Jurkat, Clone E6-1 (cell line): Measurements from ENCODE around the gene PTOV1.

Source experiments
- DNase-seq: peaks from one replicate; pipeline ENCODE4 v3.0.0-alpha.2; 2011; ENCODE audit warnings: low read depth, low spot score
- H3K4me3 ChIP-seq: 2 replicates; pipeline ENCODE4 v1.5.1; 2011; ENCODE audit warnings: mild to moderate bottlenecking, low read length, control low read depth, moderate library complexity

PTOV1 gene

DNA sequence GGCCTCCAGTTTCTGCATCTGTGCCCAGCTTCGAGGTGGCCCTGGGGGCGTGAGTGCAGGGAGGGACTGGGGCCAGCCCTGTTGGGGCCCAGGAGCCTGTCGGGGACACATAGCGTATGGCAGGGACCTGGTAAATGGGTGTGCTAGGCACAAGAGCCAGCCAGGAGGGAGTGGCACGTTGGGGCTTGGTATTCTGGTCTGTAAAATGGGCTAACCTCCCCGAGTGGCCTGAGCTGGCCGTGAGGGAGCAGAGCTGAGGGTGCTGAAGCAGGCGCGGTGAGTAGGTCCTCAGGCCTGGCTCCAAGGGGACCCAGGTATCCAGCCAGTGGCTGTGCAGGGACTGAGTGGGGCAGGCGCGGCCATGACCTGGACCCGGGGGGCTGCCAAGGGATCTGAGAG, 4.3 kb downstream of the PTOV1 start:
- H3K4me3 ChIP-seq: no peak overlapping the region
- DNase-seq: no peak

DNA sequence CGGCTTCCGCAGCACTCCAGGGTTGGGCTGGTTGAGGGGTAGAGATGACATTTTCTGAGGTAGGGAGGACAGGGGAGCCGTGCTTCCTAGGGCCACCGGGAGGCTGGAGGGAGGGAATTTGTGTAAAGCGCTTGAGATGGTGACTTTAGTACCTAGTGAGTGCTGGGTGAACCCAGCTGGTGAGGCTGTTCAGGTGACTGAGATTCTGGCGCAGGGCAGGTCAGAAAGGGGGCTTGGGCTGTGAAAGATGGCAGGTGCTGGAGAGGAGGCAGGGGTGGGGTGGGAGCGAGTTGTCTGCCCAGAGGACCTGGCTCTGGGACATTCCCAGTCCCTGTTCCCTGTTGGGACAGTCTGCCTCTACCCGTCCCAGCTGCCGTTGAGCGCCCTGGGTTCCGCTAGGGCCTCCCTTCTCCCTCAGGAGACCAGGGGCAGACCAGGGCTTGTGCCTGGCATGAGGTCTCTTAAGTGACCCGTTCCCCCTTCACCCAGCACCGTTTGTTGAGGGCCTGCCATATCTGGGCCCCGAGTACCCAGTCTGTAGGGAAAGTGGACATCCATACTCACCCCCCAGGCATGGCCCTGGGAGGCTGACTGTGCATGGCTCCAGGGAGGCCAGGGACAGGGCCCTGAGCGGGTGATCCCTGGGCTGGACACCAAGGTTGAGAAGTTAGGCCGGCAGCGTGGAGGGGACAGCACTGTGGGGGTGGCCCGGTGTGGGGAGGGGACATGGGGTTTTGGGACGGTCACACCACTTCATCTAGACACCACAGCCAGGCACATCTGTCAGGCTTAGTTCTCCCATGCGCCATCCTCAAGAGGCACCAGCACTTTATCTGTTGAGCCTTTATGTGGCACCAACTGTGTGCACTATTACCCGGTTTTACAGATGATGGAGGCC, 5.0 kb downstream of the PTOV1 start:
- H3K4me3 ChIP-seq: no peak overlapping the region
- no peak for DNase-seq

DNA sequence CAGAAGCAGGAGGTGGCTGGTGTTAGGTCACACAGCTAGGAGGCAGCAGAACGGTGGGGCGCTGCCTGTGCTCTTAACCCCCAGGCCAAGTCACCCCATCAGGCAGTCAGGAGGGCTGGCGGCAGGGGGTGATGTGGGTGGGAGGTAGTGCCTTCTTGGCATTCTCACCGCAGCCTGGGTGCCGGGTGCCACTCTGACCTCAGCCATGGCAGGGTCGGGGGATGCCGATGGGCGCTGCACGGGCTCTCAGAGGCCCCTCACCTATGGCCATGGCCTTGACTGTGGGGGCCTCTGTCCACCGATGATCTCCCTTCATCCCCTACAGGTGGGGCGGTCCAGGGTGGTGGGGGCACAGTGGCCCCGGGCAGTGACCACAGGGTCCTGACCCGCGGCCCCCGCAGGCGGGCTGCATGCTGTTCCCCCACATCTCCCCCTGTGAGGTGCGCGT, 5.6 kb downstream of the PTOV1 start:
- H3K4me3 ChIP-seq: no peak overlapping the region
- DNase-seq: no peak

DNA sequence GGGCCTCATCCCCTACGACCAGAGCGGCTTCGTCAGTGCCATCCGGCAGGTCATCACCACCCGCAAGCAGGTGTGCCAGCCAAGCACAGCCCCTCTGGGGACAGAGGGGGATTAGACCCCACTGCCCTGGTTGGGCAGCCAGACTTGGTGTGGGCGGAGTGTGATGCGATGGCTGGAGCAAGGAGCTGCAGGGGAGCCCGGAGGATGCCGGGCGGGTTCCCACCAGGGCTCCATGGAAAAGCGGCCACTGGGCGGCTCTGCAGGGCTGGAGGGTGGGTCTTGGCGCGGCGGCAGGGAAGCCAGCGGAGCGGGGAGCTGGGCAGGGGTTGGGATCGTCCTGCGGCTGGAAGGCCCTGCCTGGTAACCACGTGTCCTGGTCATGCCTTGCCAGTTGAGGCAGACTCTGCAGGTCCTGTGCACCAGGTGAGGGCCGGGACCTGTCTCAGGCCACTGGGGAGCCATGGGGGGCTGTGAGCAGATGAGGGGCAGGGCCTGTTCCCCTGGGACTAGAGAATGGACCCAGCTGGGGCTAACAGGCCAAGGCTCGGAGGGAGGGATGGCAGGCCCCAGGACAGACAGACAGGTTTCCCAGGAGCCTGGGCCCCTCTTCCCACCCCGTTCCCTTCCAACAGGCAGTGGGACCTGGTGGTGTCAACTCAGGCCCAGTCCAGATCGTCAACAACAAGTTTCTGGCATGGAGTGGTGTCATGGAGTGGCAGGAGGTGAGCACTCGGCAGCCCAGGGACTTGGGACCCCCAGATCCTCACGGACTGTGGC, 6.3 kb downstream of the PTOV1 start:
- H3K4me3 ChIP-seq: no peak overlapping the region
- DNase-seq: no peak

DNA sequence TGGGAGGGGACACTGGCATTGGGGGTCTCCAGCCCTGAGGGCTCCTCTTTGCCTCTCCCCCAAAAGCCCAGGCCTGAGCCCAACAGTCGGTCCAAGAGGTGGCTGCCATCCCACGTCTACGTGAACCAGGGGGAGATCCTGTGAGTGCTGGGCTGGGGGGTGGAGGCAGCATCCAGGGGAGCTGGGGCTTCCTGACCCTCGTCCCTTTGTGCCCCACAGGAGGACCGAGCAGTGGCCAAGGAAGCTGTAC, 6.8 kb downstream of the PTOV1 start:
- DNase-seq: no peak
- H3K4me3 ChIP-seq: no peak overlapping the region

DNA sequence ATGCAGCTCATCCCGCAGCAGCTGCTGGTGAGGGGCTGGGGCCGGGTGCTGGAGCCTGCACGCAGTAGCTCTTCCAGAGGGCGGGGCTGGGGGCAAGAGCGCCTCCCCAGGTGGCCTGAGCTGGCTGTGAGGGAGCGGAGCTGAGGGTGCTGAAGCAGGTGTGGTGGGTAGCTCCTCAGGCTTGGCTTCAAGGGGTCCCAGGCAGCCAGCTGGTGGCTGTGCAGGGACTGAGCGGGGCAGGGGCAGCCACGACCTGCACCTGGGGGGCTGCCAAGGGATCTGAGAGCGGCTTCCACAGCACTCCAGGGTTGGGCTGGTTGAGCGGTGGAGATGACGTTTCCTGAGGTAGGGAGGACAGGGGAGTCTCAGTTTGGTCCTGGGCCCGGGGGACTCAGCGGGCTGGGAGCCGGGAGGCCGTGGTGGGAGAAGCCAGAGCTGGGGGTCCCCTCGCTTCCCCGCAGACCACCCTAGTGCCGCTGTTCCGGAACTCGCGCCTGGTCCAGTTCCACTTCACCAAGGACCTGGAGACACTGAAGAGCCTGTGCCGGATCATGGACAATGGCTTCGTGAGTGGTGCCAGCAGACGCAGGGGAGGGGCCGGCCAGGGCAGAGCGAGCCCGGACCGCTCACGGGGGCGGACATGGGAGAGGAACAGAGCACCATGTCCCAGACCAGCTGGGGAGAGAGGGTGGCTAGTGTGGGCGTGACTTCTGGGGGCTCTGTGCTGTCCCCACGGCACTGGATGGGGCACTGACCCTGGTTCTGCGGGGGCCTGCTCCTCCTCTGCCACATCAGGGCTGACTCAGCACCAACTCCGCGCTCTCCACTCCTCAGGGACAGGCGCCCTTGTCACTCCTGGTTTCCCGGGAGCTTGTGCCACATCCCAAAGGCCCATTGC, 7.4 kb downstream of the PTOV1 start:
- DNase-seq: no peak
- no peak overlapping the region for H3K4me3 ChIP-seq

DNA sequence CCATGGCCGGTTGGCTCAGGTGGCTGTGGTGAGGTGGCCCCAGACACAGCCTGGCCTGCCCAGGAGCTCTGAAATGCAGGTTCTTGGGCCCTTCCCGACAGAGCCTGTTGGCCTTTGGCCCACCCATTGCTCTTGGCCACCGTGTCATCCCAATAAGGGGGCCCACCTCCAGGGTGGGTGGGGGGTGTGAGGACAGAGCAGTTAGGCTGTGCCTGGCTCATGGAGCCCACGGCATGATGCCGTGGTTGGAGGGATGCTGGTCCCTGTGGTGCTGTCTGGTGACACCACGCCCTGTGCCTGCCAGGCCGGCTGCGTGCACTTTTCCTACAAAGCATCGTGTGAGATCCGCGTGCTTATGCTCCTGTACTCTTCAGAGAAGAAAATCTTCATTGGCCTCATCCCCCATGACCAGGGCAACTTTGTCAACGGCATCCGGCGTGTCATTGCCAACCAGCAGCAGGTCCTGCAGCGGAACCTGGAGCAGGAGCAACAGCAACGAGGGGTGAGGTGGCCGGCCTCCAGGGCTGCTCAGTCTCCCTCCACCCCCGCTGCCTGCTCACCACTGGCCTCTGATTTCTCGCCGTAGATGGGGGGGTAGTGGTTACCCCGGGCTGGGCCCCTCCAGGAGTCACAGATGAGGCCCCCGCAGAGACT, 8.8 kb downstream of the PTOV1 start:
- no peak for DNase-seq
- H3K4me3 ChIP-seq: no peak overlapping the region

DNA sequence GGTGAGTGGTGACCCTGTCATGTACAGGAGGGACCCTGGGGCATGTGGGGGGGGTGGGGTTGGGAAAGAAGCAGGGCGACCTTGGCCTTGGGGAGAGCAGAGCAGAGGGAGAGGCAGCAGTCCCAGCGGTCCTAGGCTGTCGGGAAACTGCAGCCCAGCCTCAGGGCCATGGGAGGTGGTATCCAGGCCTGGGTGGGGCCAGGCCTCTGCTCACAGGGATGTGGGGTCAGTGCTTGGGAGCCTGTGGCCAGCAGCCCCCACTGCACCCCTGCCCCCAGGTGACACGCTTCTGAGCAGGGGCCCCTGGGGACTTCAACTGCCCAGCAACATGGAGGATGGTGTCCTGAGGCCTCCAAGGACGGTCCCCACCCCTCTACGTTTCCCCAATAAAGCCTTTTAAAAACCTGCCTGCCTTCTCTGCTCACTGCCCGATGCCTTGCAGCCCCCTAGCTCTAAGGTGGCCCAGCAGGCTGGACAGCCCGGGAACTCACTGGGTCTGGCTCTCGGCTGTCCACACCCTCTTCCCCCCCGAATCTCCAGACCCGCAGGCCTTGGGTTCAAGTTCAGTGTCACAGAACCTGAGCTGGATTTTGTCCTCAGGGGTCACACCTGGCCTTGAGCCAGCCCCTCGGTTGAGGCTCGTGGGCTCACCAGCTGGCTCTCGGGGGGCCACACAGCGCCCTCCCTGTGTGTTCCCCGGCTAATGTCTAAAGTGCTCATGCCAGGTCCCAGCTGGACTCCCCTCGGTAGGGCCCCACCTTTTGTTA, 9.6 kb downstream of the PTOV1 start:
- DNase-seq: no peak
- no peak overlapping the region for H3K4me3 ChIP-seq

DNA sequence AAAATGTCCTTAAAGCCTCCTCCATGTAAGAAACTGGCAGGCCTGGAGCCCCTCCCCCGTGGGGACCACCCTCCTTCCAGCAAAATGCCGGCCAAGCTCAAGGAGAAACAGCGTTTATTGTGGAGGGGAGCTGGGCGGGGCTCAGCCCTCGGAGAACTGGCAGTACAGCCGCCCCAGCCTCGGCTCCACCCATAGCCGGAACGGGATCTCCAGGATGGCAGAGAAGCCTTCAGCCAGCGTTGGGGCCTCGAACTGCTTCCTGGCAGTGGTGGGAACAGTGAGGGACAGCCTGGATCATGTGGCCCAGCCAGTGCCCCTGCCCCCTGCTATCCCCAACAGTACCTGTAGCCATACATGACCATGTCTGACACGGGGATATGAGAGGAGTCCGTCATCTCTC, 10.1 kb downstream of the PTOV1 start:
- no peak for DNase-seq
- H3K4me3 ChIP-seq: no peak overlapping the region

DNA sequence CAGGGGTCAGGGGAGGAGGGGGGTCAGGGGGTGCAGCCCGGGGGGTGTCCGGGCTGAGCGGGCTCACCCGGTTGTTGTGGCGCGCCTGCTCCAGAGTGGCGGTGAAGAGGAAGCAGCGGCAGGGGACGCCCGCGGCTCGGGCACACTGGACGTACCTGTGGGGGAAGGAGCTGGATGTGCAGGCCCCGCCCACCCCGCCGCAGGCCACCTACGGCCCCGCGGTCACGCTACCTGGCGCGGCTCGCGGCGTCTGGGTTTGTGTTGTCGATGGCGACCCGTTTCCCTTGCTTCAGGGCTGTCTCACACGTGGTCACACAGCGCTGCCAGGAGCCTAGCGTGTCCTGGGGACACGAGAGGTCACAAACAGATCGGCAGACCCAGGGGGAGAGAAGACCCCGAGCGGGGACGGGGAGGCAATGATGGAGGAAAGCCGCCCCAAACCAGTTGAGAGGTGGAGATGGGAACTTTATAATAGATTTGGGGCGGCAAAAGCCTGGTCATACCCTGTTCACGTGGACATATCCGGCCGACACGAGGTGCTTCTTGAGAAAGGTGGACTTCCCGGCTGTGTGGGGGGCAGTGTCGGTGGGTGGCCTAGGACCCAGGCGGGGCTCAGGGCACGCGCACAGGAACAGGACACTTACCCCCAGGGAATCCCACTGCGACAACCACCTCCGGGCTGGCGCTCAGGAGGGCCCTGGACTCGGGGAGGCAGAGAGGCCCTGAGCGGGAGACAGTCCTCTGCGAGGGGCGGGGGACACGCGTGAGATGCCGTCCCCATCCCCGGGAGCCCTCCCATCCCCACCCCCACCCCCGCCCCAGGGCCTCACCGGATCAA, 10.8 kb downstream of the PTOV1 start:
- DNase-seq: no peak
- H3K4me3 ChIP-seq: no peak overlapping the region

DNA sequence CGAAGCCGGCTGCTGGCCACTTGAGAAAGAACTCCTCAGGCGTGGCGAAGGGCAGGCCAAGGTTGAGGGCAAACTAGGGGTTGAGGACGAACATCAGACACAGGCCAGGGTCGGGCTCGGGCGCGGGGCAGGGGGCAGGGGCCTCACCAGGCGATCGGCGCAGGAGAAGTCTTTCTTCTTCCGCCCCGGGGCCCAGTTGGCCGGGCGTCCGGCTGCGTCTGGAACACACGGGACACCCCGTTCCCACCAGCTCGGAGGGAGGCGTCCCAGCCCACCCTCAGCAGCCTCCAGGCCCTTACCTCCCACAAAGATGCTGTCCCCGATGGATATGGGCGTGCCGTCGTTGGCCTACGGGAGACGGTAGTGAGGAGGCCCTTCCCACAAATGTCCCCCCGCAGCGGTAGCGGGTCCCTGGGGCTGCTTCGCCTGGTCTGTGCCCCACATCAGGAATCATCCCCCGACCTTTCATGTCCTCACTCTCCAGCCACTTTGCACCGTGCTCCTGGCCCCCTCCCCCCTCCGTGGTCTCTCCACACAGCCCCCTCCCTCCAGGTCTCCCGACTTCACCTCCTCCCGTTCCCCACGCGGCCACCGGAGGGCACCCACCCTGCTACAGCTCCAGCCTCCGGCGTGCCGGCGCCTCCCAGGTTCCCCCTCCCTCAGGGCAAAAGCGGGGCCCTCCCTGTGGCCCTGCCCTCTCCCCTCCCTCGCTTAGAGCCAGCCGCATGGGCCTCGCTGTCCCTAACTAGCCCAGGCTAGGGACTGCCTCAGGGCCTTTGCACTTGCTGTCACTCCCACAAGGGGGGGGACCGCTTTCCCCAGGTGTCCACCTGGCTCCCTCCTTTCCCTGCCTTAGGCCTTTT, 11.7 kb downstream of the PTOV1 start:
- no peak overlapping the region for H3K4me3 ChIP-seq
- no peak for DNase-seq

DNA sequence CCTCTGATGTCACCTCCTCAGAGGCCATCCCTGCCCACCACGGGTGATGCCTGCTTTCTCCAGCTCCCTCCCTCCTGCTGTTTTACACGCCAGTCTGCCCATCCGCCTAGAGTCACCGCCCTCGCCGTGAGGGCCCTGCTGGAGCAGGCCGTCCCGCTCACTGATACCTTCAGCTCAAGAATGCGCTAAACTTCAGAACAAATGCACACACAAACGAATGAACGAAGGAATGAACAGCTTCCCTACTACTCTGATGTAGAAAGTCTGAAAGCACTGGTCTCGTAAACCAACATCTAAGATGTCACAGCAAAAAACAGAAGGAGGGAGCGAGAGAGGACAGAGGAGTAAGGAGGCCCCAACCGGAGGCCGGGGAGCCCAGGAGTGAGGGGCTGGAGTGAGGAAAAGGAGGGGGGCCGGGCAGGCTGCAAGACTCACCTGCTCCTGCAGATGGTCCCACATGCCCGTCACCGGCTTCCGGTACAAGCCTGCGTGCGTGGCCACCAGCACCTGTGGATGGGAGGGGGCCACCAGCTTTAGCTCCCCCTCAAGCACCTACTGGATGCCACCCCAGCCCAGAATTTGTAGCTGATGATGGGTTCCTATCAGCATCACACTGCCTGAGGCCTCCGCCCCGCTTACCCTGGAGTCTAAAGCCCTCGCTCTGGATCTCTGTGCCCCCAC, 12.4 kb downstream of the PTOV1 start:
- H3K4me3 ChIP-seq: no peak overlapping the region
- no peak for DNase-seq

DNA sequence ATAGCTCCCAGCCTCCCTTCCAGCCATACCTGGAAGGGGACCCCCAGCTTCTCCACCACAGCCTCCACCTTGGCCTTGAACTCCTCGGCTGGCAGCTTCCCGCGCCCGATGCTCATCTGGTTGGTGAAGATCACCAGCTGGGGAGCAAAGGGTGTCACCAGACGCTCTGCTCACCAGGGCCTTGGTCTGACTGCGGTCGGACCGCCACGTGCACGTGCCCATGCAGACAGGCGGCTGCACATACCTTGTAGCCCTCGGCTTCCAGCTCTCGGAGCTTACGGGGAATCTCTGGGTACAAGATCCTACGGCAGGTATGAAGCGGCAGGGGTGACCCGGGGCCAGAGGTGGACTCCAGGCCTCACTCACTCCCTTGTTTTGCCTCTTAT, 13.0 kb downstream of the PTOV1 start:
- DNase-seq: no peak

DNA sequence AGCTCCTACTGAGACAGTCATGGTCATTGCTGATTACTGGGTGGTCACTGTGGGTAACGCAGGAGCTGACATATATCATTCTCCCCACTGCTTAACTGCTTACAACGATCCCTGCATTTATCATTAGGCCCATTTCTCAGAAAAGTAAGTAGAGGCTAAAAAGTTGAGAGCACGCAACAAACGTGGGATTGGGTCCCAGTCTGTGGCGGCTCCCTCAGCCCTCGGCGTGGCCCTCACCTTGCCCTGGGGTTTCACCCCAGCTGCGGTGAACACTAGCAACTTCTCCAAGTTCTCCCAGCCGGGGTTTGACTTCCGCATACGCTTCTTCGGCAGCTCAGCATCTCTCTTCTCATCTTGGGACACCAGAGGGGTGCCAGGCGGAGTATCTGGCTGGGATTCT, 13.9 kb downstream of the PTOV1 start:
- no peak overlapping the region for H3K4me3 ChIP-seq
- DNase-seq: no peak

More for the DNA sequence above, 13.0 kb downstream of the PTOV1 start:
- H3K4me3 ChIP-seq: no peak overlapping the region

DNA sequence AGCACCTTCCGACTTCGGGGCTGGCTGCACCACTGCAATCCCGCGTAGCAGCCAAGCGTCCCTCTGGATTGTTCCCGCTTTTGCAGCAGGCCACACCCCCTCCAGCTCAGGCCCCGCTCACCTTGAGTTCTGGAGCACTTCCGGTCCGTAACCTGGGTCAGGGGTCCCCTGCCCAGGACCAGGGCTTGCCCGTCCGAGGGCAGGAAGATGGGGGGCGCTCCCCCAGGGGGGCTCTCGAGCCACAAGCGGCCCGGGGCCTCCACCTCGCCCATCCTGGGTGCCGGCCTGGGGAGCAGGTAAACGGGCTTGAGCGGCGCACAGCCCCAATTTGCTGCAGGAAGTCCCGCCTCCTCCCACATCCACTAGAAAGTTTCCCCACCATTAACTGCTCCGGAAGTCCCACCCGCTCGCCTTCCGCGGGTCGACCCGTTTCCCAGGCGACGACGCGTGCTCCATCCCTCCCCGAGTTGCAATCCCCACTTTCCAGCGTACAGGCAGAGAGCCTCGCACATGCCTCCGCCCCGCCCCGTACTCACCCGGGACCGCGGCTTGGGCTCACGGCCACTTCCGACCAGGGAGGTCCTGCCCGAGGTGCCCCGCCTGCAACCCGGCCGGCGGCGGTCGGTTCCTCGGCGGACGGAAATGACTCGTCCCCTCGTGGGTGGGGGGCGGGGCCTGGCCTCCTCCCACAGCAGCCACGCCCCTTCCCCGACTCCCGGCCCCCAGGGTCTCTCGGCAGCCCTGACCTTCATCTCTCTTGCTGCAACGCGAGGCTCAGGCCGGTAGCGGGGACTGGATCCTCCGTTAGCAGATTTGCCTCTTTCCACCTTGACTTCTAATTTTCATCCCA, 16.2 kb downstream of the PTOV1 start, which contains the start of gene PNKP:
Gene PNKP, minus strand, starts transcription at position 644 of the 850 bp plus-strand sequence. Its CDS starts 372 bp downstream, at position 272.
- H3K4me3 ChIP-seq: peak within 1 kb of the TSS; percentile 90
- peak; percentile 91 for DNase-seq
